Loucy (cell line): ENCODE data around the gene SCAPER.
A peak's percentile ranks its signal among the peaks of the same experiment; 100 is the strongest.

Experiments
- H2AFZ ChIP-seq: fragments of 200-600 bp; sonication (generic); 2 replicates; pipeline ENCODE4 v1.6.0; 2016; ENCODE audit warnings: antibody characterized with exemption, mild to moderate bottlenecking, low read length, moderate library complexity
- H3F3A ChIP-seq: fragments of 200-600 bp; 2 replicates; pipeline ENCODE4 v1.6.0; 2016; ENCODE audit warnings: antibody characterized with exemption, low read depth, mild to moderate bottlenecking
- H3K27me3 ChIP-seq: fragments of 200-600 bp; sonication (generic); 2 replicates; pipeline ENCODE4 v1.6.1; 2014; ENCODE audit warnings: low read length, mild to moderate bottlenecking; ENCODE audit not compliant: insufficient read depth, poor library complexity, severe bottlenecking
- H3K36me3 ChIP-seq: fragments of 200-600 bp; sonication (generic); 2 replicates; pipeline ENCODE4 v1.6.1; 2016; ENCODE audit warnings: low read length; ENCODE audit not compliant: insufficient read depth
- H3K4me1 ChIP-seq: fragments of 200-600 bp; sonication (generic); 2 replicates; pipeline ENCODE4 v1.5.1; 2014; ENCODE audit warnings: low read length, mild to moderate bottlenecking; ENCODE audit not compliant: insufficient read depth, poor library complexity, severe bottlenecking
- H3K4me2 ChIP-seq: fragments of 200-600 bp; sonication (generic); 2 replicates; pipeline ENCODE4 v1.6.0; 2014; ENCODE audit warnings: antibody characterized with exemption, low read length, low read depth, mild to moderate bottlenecking; ENCODE audit not compliant: poor library complexity, severe bottlenecking
- H3K4me3 ChIP-seq: fragments of 200-600 bp; sonication (generic); 2 replicates; pipeline ENCODE4 v1.5.1; 2014; ENCODE audit warnings: low read length, mild to moderate bottlenecking, mixed read lengths; ENCODE audit not compliant: poor library complexity, severe bottlenecking
- H3K79me2 ChIP-seq: fragments of 200-600 bp; sonication (generic); 2 replicates; pipeline ENCODE4 v1.6.1; 2014; ENCODE audit warnings: low read length; ENCODE audit not compliant: insufficient read depth
- H3K9ac ChIP-seq: fragments of 200-600 bp; sonication (generic); 2 replicates; pipeline ENCODE4 v1.6.0; 2014; ENCODE audit warnings: mild to moderate bottlenecking, low read depth, low read length, moderate library complexity; ENCODE audit not compliant: poor library complexity, severe bottlenecking
- H3K9me2 ChIP-seq: fragments of 200-600 bp; sonication (generic); replicated peaks from 2 replicates; pipeline ENCODE4 v1.6.1; 2016; ENCODE audit warnings: low read depth, low read length, mixed read lengths
- H3K9me3 ChIP-seq: fragments of 200-600 bp; sonication (generic); 2 replicates; pipeline ENCODE4 v1.6.1; 2014; ENCODE audit warnings: mild to moderate bottlenecking, antibody characterized with exemption, low read length, low read depth; ENCODE audit not compliant: insufficient read depth
- H4K20me1 ChIP-seq: fragments of 200-600 bp; sonication (generic); 2 replicates; pipeline ENCODE4 v1.6.0; 2014; ENCODE audit warnings: antibody characterized with exemption, low read length, mild to moderate bottlenecking; ENCODE audit not compliant: insufficient read depth, poor library complexity, severe bottlenecking
- EZH2phosphoT487 ChIP-seq: fragments of 200-600 bp; IDR thresholded peaks from 2 replicates; pipeline ENCODE4 v1.6.1; 2018; ENCODE audit warnings: antibody characterized with exemption, mild to moderate bottlenecking, moderate library complexity, borderline replicate concordance
- TF ChIP-seq, protein P1 (sequence below): fragments of 200-600 bp; sonication (generic); conservative IDR thresholded peaks from 2 replicates; pipeline ENCODE4 v1.5.1; 2014; ENCODE audit warnings: mild to moderate bottlenecking, antibody characterized with exemption, low read length

The SCAPER gene

DNA sequence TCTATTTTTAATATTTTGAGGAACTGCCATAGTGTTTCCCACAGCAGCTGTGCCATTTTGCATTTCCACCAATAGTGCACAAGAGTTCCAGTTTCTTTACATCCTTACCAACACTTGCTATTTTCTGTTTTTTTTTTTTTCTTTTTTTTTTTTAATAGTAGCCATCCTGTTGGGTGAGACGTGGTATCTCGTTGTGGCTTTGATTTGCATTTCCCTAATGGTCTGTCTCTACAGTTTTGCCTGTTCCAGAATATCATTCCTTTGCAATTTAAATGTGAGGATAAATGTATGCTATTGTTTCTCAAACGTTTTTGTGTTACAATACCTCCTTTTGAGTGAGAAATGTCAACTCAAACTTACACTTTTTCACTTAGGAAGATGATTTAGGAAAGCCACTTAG is 48.8 kb upstream of the SCAPER start:
- TF ChIP-seq, protein P1, sequence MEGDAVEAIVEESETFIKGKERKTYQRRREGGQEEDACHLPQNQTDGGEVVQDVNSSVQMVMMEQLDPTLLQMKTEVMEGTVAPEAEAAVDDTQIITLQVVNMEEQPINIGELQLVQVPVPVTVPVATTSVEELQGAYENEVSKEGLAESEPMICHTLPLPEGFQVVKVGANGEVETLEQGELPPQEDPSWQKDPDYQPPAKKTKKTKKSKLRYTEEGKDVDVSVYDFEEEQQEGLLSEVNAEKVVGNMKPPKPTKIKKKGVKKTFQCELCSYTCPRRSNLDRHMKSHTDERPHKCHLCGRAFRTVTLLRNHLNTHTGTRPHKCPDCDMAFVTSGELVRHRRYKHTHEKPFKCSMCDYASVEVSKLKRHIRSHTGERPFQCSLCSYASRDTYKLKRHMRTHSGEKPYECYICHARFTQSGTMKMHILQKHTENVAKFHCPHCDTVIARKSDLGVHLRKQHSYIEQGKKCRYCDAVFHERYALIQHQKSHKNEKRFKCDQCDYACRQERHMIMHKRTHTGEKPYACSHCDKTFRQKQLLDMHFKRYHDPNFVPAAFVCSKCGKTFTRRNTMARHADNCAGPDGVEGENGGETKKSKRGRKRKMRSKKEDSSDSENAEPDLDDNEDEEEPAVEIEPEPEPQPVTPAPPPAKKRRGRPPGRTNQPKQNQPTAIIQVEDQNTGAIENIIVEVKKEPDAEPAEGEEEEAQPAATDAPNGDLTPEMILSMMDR, result no peak
- TF ChIP-seq EZH2phosphoT487, result no peak
- H3K4me2 ChIP-seq, result peak overlapping the region; percentile 10
- no peaks in the 10 kb centered on the region for H3K9me2 ChIP-seq
- H2AFZ ChIP-seq, result no peak overlapping the region
- H3K27me3 ChIP-seq, result no peaks in the 10 kb centered on the region
- no peaks in the 10 kb centered on the region for H3K9me3 ChIP-seq
- H3K4me3 ChIP-seq, result peak overlapping the region; percentile 5
- peaks cover 18% of the 10 kb centered on the region for H3K4me1 ChIP-seq
- H3K36me3 ChIP-seq, result peaks cover 15% of the 10 kb centered on the region
- no peak overlapping the region for H3K9ac ChIP-seq
- H4K20me1 ChIP-seq, result no peaks in the 10 kb centered on the region
- no peaks in the 10 kb centered on the region for H3K79me2 ChIP-seq
- no peaks in the 10 kb centered on the region for H3F3A ChIP-seq

DNA sequence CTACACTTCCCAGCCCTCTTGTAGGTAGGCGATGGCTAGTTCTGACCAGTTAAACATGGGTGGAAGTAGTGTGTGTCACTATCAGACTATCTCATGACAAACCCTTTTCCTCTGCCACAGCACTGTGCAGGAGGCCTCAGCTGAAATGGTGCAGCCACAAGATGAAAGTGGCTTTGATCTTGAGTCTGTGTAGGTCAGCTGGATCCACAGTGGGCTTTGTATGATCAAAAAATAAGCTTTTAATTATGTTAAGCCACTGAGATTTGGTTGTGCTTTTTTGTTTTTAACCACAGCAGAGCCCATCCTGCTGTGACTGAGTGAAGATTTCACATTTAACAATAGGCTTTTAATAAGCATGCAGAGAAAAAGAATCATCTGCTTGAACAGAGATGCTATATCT is 46.1 kb upstream of the SCAPER start:
- TF ChIP-seq EZH2phosphoT487, result 0 out of 2 replicates have a peak, but pooled peaks have one; percentile 4
- TF ChIP-seq, protein P1, result no peak
- no peaks in the 10 kb centered on the region for H3K27me3 ChIP-seq
- no peak overlapping the region for H3K4me2 ChIP-seq
- no peaks in the 10 kb centered on the region for H4K20me1 ChIP-seq
- no peaks in the 10 kb centered on the region for H3K79me2 ChIP-seq
- H3K9me3 ChIP-seq, result no peaks in the 10 kb centered on the region
- H3K4me3 ChIP-seq, result no peak overlapping the region
- H3K9me2 ChIP-seq, result no peaks in the 10 kb centered on the region
- H3K9ac ChIP-seq, result no peak overlapping the region
- no peak overlapping the region for H2AFZ ChIP-seq
- peaks cover 26% of the 10 kb centered on the region for H3K4me1 ChIP-seq
- no peaks in the 10 kb centered on the region for H3F3A ChIP-seq
- H3K36me3 ChIP-seq, result peaks cover 32% of the 10 kb centered on the region

DNA sequence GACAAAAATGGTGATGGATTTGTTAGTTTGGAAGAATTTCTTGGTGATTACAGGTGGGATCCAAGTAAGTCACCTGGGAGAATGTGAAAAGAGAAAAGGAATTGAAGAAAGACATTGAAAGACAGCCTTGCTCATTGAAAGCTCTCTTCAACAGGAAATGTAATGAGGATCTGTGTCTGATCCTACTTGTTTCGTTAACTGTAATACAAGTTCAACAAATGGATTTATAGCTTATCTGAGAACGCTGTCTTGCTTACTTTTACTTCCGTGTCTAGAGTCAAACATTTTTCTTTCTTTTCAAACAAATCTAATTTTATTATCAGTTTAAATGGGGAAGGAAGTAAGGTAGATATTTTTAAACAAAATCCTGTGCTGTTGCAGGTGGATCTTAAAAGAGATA is 42.3 kb upstream of the SCAPER start:
- Histone ChIP-seq H3K9me2 (no peaks in the 10 kb centered on the region), H3K79me2 (no peaks in the 10 kb centered on the region), H4K20me1 (no peaks in the 10 kb centered on the region), H3K4me2 (no peak overlapping the region), H3K27me3 (no peaks in the 10 kb centered on the region), H3K4me1 (peaks cover 15% of the 10 kb centered on the region), H3K36me3 (peaks cover 40% of the 10 kb centered on the region), H3K4me3 (no peak overlapping the region), H2AFZ (no peak overlapping the region), H3F3A (no peaks in the 10 kb centered on the region), H3K9me3 (no peaks in the 10 kb centered on the region), H3K9ac (no peak overlapping the region)
- TF ChIP-seq, protein P1, result no peak
- no peak for TF ChIP-seq EZH2phosphoT487
